Choroid plexus epithelial cell (primary cell): ENCODE measurements around the gene TGFB1I1.

Experiments
- DNase-seq: peaks from one replicate; pipeline ENCODE4 v3.0.0-alpha.2; 2010; ENCODE audit warnings: low read depth
- H3K4me3 ChIP-seq: 2 replicates; pipeline ENCODE4 v1.5.1; 2011; ENCODE audit warnings: low read depth, mild to moderate bottlenecking, control low read depth, low read length, moderate library complexity
- CTCF ChIP-seq: conservative IDR thresholded peaks from 2 replicates; pipeline ENCODE4 v1.5.1; 2011; ENCODE audit warnings: low read depth, mild to moderate bottlenecking, control low read depth, inconsistent platforms, low read length, moderate library complexity

TGFB1I1 gene

DNA sequence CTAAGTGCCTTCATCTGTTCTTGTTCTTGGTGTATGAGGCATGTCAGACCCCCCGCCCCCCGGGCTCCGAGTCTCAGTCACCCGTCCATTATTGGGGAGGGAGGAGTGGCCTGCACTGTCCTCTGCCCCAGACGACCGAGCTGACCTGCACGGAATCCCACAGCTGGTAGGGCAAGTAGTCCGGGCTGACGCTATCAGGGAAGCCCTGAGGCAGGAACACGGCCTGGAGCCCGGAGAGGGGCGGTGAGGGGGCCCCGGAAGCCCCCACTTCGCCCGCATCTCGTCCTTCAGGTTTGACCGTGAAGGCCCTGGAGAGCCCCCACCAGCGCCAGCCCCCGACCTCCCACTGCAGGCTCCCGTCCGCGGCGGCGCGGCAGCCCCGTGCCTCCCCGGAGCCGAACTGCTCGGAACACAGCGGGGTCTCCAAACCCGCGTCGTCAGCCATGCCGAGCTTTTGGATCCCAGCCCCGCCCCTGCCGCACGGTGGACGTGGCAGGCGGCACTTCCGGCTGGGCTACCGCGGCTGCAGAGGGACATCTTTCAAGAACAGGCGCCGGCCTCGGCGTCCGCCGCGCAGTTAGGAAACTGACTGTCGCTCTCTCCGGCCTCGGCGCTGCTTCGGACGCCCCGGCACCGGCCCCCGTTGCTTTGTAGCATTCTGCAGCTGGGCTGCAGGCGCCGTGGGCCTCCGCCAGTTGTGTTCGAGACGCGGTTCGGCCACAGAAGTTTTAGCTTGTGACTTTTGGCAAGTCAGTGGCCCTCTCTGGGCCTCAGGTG is 36.2 kb downstream of the TGFB1I1 start, which contains the start of gene RUSF1:
RUSF1 (minus strand) TSS at position 463 of the 777 bp plus-strand sequence; CDS start at position 445, 18 bp downstream.
- H3K4me3 ChIP-seq: peak within 1 kb of the TSS; percentile 97
- DNase-seq: peak; percentile 93
- peak; percentile 0 for TF ChIP-seq CTCF

DNA sequence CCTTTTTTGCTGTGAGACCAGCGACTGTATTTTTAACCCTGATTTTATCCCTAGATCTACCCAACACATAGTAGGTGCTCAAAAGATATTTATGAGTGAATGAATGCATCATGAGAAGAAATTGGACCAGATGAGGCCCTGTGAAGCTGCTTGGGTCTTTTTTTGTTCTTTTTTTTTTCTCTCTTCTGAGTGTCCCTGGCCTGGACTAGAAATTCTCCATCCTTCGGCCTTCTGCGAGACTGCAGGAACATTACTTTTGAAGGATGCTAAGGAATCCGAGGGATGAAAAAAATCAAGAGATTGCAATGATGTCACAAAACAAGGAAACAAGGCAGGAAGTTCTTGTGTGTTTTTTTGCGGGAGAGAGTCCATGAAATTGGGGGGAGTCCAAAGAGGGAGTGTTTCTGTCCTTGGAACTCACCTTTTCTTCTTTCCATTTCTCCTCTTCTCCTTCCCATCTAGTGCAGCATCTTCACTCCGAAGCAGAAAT is 36.8 kb downstream of the TGFB1I1 start:
- no peak for TF ChIP-seq CTCF
- H3K4me3 ChIP-seq: peak overlapping the region; percentile 97
- DNase-seq: peak; percentile 51

GRCh38 chr16:31513126-31513525 is 41.2 kb downstream of the TGFB1I1 start:
- no peak for TF ChIP-seq CTCF
- no peak overlapping the region for H3K4me3 ChIP-seq
- DNase-seq: peak; percentile 55

GRCh38 chr16:31513884-31514283 is 41.9 kb downstream of the TGFB1I1 start:
- no peak for TF ChIP-seq CTCF
- no peak for DNase-seq

DNA sequence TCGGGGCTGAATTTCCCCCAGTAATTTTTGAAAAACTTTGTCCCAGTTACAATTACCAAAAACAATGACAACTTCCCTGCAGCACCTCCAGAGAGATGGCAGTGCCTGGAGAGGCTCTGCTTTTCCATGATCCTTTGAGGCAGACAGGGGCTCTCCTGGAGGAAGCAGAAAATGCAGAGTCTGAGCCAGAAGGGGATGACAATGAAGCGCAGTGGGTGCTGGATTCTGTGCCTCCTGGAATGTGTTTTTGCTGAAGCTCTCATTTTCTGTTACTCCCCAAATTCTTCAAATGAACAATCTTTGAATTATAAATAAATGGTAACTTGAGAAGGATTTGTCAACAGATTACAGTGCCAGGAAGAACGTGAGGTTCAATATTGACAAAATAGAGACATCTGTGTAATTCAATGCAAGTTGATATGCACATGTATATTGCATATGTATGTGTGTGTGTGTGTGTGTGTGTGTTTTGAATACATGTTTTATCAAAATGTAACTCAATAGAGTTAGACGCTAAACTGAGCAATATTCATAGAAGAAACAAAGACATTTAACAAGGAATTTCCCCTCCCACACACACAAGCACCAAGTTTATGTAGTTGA is 45.9 kb downstream of the TGFB1I1 start:
- no peak for TF ChIP-seq CTCF
- H3K4me3 ChIP-seq: no peak overlapping the region
- DNase-seq: no peak

More at GRCh38 chr16:31513884-31514283, 41.9 kb downstream of the TGFB1I1 start:
- H3K4me3 ChIP-seq: no peak overlapping the region

- no peak for DNase-seq
- no peak overlapping the region for H3K4me3 ChIP-seq
- TF ChIP-seq CTCF: no peak
Observed at GRCh38 chr16:31519759-31520431, 47.9 kb downstream of the TGFB1I1 start.
